WTC11 (cell line): ENCODE results near the gene MKS1.

Experiments
- ATF1 ChIP-seq: sonication (generic); formaldehyde crosslinking; IDR thresholded peaks from 2 replicates; pipeline ENCODE4 v1.8.1; 2023; ENCODE audit warnings: mild to moderate bottlenecking, moderate library complexity, missing genetic modification reagents
- CREB1 ChIP-seq: sonication (generic); formaldehyde crosslinking; IDR thresholded peaks from 2 replicates; pipeline ENCODE4 v1.8.0; 2023; ENCODE audit warnings: mild to moderate bottlenecking, missing genetic modification reagents
- NFE2L1 ChIP-seq: sonication (generic); formaldehyde crosslinking; IDR thresholded peaks from 2 replicates; pipeline ENCODE4 v1.8.1; 2023; ENCODE audit warnings: missing genetic modification reagents
- ZNF232 ChIP-seq: sonication (generic); formaldehyde crosslinking; IDR thresholded peaks from 2 replicates; pipeline ENCODE4 v1.8.0; 2022; ENCODE audit warnings: mild to moderate bottlenecking, missing genetic modification reagents
- TF ChIP-seq, protein P1 (sequence below): sonication (generic); formaldehyde crosslinking; IDR thresholded peaks from 2 replicates; pipeline ENCODE4 v1.8.0; 2023; ENCODE audit warnings: missing genetic modification reagents
- TF ChIP-seq, protein P2 (sequence below): fragments of 200-600 bp; IDR thresholded peaks from 2 replicates; pipeline ENCODE4 v1.8.0; 2022; ENCODE audit warnings: antibody characterized with exemption

DNA sequence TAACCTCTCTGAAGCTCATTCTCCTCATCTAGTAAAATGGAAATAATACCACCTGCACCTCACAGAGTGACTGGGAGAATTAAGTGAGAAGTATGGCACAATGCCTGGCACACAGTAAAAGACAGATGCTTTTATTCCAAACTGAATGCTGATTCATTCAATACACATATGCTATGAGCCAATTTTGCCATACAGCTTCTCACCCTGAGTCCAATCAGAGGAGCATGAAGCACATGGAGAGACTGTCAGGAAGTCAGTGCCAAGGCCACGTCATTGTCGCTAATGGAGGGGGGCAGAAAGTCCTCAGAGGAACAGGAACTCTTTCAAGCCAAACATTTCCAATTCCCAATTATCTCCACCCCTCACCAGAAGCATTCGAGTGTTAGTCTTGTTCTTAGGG lies 11.6 kb downstream of the MKS1 start:
- TF ChIP-seq NFE2L1 (no peak), ATF1 (CRISPR knock-in tag) (no peak), ZNF232 (CRISPR knock-in tag) (no peak), CREB1 (CRISPR knock-in tag) (no peak)
- TF ChIP-seq, protein P1, sequence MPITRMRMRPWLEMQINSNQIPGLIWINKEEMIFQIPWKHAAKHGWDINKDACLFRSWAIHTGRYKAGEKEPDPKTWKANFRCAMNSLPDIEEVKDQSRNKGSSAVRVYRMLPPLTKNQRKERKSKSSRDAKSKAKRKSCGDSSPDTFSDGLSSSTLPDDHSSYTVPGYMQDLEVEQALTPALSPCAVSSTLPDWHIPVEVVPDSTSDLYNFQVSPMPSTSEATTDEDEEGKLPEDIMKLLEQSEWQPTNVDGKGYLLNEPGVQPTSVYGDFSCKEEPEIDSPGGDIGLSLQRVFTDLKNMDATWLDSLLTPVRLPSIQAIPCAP = no peak
- TF ChIP-seq, protein P2, sequence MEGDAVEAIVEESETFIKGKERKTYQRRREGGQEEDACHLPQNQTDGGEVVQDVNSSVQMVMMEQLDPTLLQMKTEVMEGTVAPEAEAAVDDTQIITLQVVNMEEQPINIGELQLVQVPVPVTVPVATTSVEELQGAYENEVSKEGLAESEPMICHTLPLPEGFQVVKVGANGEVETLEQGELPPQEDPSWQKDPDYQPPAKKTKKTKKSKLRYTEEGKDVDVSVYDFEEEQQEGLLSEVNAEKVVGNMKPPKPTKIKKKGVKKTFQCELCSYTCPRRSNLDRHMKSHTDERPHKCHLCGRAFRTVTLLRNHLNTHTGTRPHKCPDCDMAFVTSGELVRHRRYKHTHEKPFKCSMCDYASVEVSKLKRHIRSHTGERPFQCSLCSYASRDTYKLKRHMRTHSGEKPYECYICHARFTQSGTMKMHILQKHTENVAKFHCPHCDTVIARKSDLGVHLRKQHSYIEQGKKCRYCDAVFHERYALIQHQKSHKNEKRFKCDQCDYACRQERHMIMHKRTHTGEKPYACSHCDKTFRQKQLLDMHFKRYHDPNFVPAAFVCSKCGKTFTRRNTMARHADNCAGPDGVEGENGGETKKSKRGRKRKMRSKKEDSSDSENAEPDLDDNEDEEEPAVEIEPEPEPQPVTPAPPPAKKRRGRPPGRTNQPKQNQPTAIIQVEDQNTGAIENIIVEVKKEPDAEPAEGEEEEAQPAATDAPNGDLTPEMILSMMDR = no peak
